SK-N-SH (cell line): ENCODE data around the gene GLDC. TPM values are rescaled to one million over a fixed set of nuclear protein-coding genes. Genes with fewer than 3 reads are reported as not detected.

Source experiments
- CTCF ChIA-PET: fragments of 300-600, 350-600 bp; formaldehyde crosslinking; extraction: SDS; loops from one replicate; lab custom pipeline; 2021; lab: Yijun Ruan, JAX
- POLR2A ChIA-PET: fragments of 350-600 bp; sonication (Branson Sonifier 250); formaldehyde crosslinking; extraction: SDS; loops from one replicate; lab custom pipeline; 2020; ENCODE audit warnings: antibody characterized with exemption, inconsistent platforms; lab: Yijun Ruan, JAX
- DNase-seq: peaks from one replicate; pipeline ENCODE4 v3.0.0; 2012
- H2AFZ ChIP-seq: fragments of 200-600 bp; sonication (generic); 2 replicates; pipeline ENCODE4 v1.8.1; 2016; ENCODE audit warnings: antibody characterized with exemption, mild to moderate bottlenecking, low read depth
- H3F3A ChIP-seq: fragments of 200-600 bp; sonication (generic); replicated peaks from 2 replicates; pipeline ENCODE3; 2016; ENCODE audit warnings: antibody characterized with exemption, mild to moderate bottlenecking; ENCODE audit not compliant: insufficient read depth
- H3K27ac ChIP-seq, 2 experiments: fragments of 200-500 bp in 1 of 2; fragments of 200-600 bp in 1 of 2; sonication (Bioruptor generic) in 1 of 2; sonication (generic), shearing (Covaris generic) in 1 of 2; 2 replicates each; pipeline versions ENCODE4 v1.5.1 to v1.6.1; 2014 to 2016; ENCODE audit warnings: low read depth in 2 of 2, inconsistent platforms in 1 of 2, low read length in 1 of 2, mild to moderate bottlenecking in 1 of 2, mixed read lengths in 1 of 2
- H3K27me3 ChIP-seq: fragments of 200-600 bp; sonication (generic), shearing (Covaris generic); 2 replicates; pipeline ENCODE4 v1.6.1; 2016; ENCODE audit warnings: mixed run types; ENCODE audit not compliant: insufficient read depth
- H3K36me3 ChIP-seq, 2 experiments: fragments of 200-500 bp in 1 of 2; fragments of 200-600 bp in 1 of 2; sonication (Bioruptor generic) in 1 of 2; sonication (generic) in 1 of 2; replicated peaks in 1 of 2; 2 replicates each; pipeline versions ENCODE3 to v1.5.1; 2014 to 2016; ENCODE audit warnings: low read length in 1 of 2, mild to moderate bottlenecking in 1 of 2; ENCODE audit not compliant: insufficient read depth in 2 of 2, control insufficient read depth in 1 of 2
- H3K4me1 ChIP-seq, 2 experiments: fragments of 200-500 bp in 1 of 2; fragments of 200-600 bp in 1 of 2; sonication (Bioruptor generic) in 1 of 2; sonication (generic), shearing (Covaris generic) in 1 of 2; 2 replicates each; pipeline versions ENCODE4 v1.5.1 to v1.6.1; 2014 to 2016; ENCODE audit warnings: low read depth in 1 of 2, low read length in 1 of 2, mixed run types in 1 of 2; ENCODE audit not compliant: insufficient read depth in 2 of 2, control insufficient read depth in 1 of 2
- H3K4me2 ChIP-seq: fragments of 200-600 bp; sonication (generic), shearing (Covaris generic); 2 replicates; pipeline ENCODE4 v1.6.1; 2017; ENCODE audit warnings: mixed run types
- H3K4me3 ChIP-seq, 2 experiments: fragments of 200-500 bp in 1 of 2; fragments of 200-600 bp in 1 of 2; sonication (Bioruptor generic) in 1 of 2; sonication (generic), shearing (Covaris generic) in 1 of 2; 2 replicates each; pipeline versions ENCODE4 v1.5.1 to v1.8.1; 2014 to 2016; ENCODE audit warnings: low read depth in 2 of 2, inconsistent platforms in 1 of 2, low read length in 1 of 2, mild to moderate bottlenecking in 1 of 2, mixed read lengths in 1 of 2, moderate library complexity in 1 of 2
- H3K79me2 ChIP-seq: fragments of 200-600 bp; sonication (generic); 2 replicates; pipeline ENCODE4 v1.8.1; 2017; ENCODE audit warnings: mild to moderate bottlenecking; ENCODE audit not compliant: insufficient read depth
- H3K9ac ChIP-seq: fragments of 200-600 bp; sonication (generic); 2 replicates; pipeline ENCODE4 v1.6.1; 2017; ENCODE audit warnings: mixed run types
- H3K9me2 ChIP-seq: fragments of 200-600 bp; sonication (generic); 2 replicates; pipeline ENCODE4 v1.6.1; 2017; ENCODE audit warnings: mixed run types
- H3K9me3 ChIP-seq: fragments of 200-600 bp; sonication (generic); 2 replicates; pipeline ENCODE4 v1.6.1; 2017; ENCODE audit warnings: mixed run types, mild to moderate bottlenecking, moderate library complexity
- H4K20me1 ChIP-seq: fragments of 200-600 bp; sonication (generic); 2 replicates; pipeline ENCODE4 v1.6.1; 2017; ENCODE audit warnings: mild to moderate bottlenecking, mixed run types; ENCODE audit not compliant: insufficient read depth
- ELF1 ChIP-seq: IDR thresholded peaks from 2 replicates; pipeline ENCODE4 v1.4.0; 2012
- EP300 ChIP-seq, 2 experiments: IDR thresholded peaks; 2 replicates each; pipeline versions ENCODE4 v1.4.0 to v1.6.1; 2012; ENCODE audit warnings: borderline replicate concordance in 1 of 2, low read depth in 1 of 2, low read length in 1 of 2
- GABPA ChIP-seq: IDR thresholded peaks from 2 replicates; pipeline ENCODE4 v1.4.0; 2012; ENCODE audit warnings: low read depth, mild to moderate bottlenecking
- GATA2 ChIP-seq: sonication (generic); formaldehyde crosslinking; IDR thresholded peaks from 2 replicates; pipeline ENCODE4 v1.5.0; 2020; ENCODE audit warnings: mild to moderate bottlenecking, missing genetic modification reagents
- JUND ChIP-seq: IDR thresholded peaks from 2 replicates; pipeline ENCODE4 v1.4.0; 2012
- MXI1 ChIP-seq: IDR thresholded peaks from 2 replicates; pipeline ENCODE4 v1.6.1; 2012; ENCODE audit warnings: mild to moderate bottlenecking, low read depth, low read length, improper control_type of control experiment
- PBX3 ChIP-seq: IDR thresholded peaks from 2 replicates; pipeline ENCODE4; 2012
- POLR2AphosphoS5 ChIP-seq: IDR thresholded peaks from 2 replicates; pipeline ENCODE4 v1.6.1; 2012; ENCODE audit warnings: low read depth, low read length
- REST ChIP-seq: IDR thresholded peaks from 2 replicates; pipeline ENCODE4 v1.6.1; 2012; ENCODE audit warnings: mild to moderate bottlenecking, low read depth, low read length, moderate library complexity
- YY1 ChIP-seq: IDR thresholded peaks from 2 replicates; pipeline ENCODE4 v1.4.0; 2012; ENCODE audit warnings: low read depth, mild to moderate bottlenecking
- WGBS: methylation state at CpG from one replicate; pipeline ENCODE4 v1.1.6; 2017; ENCODE audit warnings: low lambda C conversion rate; 5-methylcytosine and 5-hydroxymethylcytosine counted together
- polyA plus RNA-seq, 3 experiments: library from polyadenylated mRNA; depleted of rRNA; stranded (reverse); fragments of >200 nt; gene quantifications; 2 replicates each; pipeline ENCODE4 v1.2.3, GENCODE V29; 2012

Gene GLDC
- polyA plus RNA-seq, 1 of the 3 experiments (the other 2 are of a cell fraction), result 4.1 TPM

GRCh38 chr9:6641056-6641455 is 4.5 kb downstream of the GLDC start:
- no peak overlapping the region for H2AFZ ChIP-seq
- H3K4me3 ChIP-seq, result no peak overlapping the region
- H3K4me1 ChIP-seq, result peaks cover 0 to 5% of the 10 kb centered on the region in 2 experiments; a peak in 1 of 4 replicates
- H3K27ac ChIP-seq, result no peak overlapping the region
- H3K36me3 ChIP-seq, result no peaks in the 10 kb centered on the region
- no peaks in the 10 kb centered on the region for H3K79me2 ChIP-seq
- H3K27me3 ChIP-seq, result peaks cover 11% of the 10 kb centered on the region; the same call in 1 of the 2 replicates
- no peak for DNase-seq
- TF ChIP-seq REST, result no peak
- no peak for TF ChIP-seq MXI1
- no peak for TF ChIP-seq YY1
- TF ChIP-seq EP300 (IDR thresholded peaks at IDR 0.05; ENCODE audit: borderline replicate concordance in 1 of 2, low read depth in 1 of 2, low read length in 1 of 2), result no peak
- TF ChIP-seq PBX3, result no peak
- no peak overlapping the region for H3K4me2 ChIP-seq
- POLR2A ChIA-PET, result no interaction called here
- no peaks in the 10 kb centered on the region for H3K9me2 ChIP-seq
- H4K20me1 ChIP-seq, result no peaks in the 10 kb centered on the region
- H3K9me3 ChIP-seq, result no peaks in the 10 kb centered on the region
- 95% methylated on average over 5 of the region's 5 CpGs for WGBS
- H3F3A ChIP-seq, result no peaks in the 10 kb centered on the region
- CTCF ChIA-PET, result interaction anchor here (1.0 kb wide), 1 partner anchor 24 kb away, joined by 3 read pairs; no protein-coding TSS in a partner anchor
- no peak overlapping the region for H3K9ac ChIP-seq

GRCh38 chr9:6640268-6641051 is 5.1 kb downstream of the GLDC start:
- WGBS, result 58% methylated on average over 7 of the region's 9 CpGs
- Histone ChIP-seq H4K20me1 (no peaks in the 10 kb centered on the region), H3K36me3 (no peaks in the 10 kb centered on the region), H3K27ac (no peak overlapping the region), H3K4me3 (no peak overlapping the region), H2AFZ (no peak overlapping the region), H3K4me1 (peaks cover 0 to 5% of the 10 kb centered on the region in 2 experiments; a peak in 1 of 4 replicates), H3K27me3 (peaks cover 8% of the 10 kb centered on the region; the same call in 1 of the 2 replicates), H3K9me2 (no peaks in the 10 kb centered on the region), H3F3A (no peaks in the 10 kb centered on the region), H3K9me3 (no peaks in the 10 kb centered on the region), H3K9ac (no peak overlapping the region), H3K4me2 (no peak overlapping the region), H3K79me2 (no peaks in the 10 kb centered on the region)
- ChIA-PET CTCF (interaction anchor here (1.2 to 2.0 kb wide), 2 partner anchors 23 to 27 kb away, joined by 3 to 6 read pairs; no protein-coding TSS in a partner anchor), POLR2A (no interaction called here)
- no peak for DNase-seq
- TF ChIP-seq POLR2AphosphoS5 (no peak), GATA2 (CRISPR knock-in tag) (no peak), GABPA (no peak), JUND (no peak), REST (no peak), MXI1 (no peak), ELF1 (no peak), EP300 (IDR thresholded peaks at IDR 0.05; ENCODE audit: borderline replicate concordance in 1 of 2, low read depth in 1 of 2, low read length in 1 of 2) (no peak)
